ENCODE data around the gene MIER3. TPM values are rescaled to one million over a fixed set of nuclear protein-coding genes. Genes with fewer than 3 reads are reported as not detected.
A peak's percentile ranks its signal among the peaks of the same experiment; 100 is the strongest.

Gene MIER3
- total RNA-seq, 1 donor from 2014 or later, result 22.2 TPM

DNA sequence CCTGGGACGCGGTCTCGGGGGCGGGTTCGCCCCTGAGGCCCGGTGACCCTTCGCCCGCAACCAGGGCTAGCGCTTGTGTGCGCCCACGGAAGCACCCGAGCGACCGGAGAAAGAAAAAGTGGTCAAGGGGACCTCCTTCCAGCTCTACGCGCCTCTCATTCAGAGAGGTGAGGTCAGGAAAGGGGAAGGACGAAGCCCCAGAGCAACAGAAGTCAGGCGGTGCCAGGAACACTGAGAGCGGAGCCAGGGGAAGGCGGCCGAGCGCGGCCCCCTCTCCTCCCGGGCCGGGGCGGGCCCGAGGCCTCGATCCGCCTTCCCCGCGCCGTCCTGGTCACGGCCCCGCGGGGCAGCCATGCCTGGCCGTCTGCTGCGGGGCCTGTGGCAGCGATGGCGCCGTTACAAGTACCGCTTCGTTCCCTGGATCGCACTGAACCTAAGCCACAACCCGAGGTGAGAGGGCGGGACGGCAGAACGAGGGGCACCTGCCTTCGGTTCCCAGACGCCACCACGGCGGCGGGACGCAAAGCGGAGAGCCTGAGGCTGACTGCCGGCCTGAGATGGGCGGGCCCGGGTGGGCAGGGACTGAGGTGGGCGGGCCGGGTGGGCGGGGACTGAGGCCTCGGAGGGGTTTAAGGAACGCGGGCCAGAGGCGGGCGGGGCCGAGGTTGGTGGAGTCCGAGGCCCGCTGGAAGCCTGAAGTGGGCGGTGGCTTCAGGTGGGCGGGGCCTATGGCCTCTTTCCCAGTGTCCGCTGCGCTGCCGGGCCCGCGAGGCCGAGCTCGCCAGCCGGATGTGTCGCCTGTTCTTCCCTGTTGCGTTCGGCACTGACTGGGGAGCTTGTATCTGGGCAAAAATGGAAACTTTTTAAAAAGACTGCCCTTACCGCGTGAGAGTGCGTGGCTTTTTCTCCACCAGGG lies 42.4 kb downstream of the MIER3 start, which contains the start of gene SETD9:
SETD9 (plus strand) TSS at position 303 of the 916 bp plus-strand sequence; CDS start at position 353, 50 bp downstream.
- Mint-ChIP-seq H3K4me3 (peak within 1 kb of the TSS; percentile 96), H3K27ac (peak within 1 kb of the TSS; percentile 96)
- POLR2A ChIA-PET, result interaction anchor here (0.6 to 3.1 kb wide), 21 partner anchors 8 to 1599 kb away, joined by 3 to 43 read pairs (median 3); partner anchors contain the start of genes GPBP1, IL6ST and PLK2

DNA sequence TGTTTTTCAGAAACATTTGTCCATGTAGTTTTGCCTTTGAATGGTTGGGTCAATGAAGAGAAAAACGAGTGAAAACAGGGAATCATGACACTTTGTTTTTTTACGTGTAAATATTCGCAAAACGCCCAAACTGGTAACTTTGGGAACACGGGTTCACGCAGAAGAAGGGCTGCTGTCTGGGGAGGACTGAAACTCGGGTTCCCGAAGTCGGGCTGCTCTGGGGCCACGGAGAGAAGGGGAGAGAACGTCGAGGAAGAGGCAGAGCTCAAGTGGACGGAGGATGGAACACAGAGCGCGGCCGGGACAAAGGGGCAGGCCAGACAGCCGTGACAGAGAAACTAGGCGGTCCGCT lies 43.0 kb downstream of the MIER3 start:
- H3K27me3 Mint-ChIP-seq, result no peaks in the 10 kb centered on the region
- no peak for DNase-seq
- peak overlapping the region; percentile 88 for H3K27ac Mint-ChIP-seq
- TF ChIP-seq, protein P1, sequence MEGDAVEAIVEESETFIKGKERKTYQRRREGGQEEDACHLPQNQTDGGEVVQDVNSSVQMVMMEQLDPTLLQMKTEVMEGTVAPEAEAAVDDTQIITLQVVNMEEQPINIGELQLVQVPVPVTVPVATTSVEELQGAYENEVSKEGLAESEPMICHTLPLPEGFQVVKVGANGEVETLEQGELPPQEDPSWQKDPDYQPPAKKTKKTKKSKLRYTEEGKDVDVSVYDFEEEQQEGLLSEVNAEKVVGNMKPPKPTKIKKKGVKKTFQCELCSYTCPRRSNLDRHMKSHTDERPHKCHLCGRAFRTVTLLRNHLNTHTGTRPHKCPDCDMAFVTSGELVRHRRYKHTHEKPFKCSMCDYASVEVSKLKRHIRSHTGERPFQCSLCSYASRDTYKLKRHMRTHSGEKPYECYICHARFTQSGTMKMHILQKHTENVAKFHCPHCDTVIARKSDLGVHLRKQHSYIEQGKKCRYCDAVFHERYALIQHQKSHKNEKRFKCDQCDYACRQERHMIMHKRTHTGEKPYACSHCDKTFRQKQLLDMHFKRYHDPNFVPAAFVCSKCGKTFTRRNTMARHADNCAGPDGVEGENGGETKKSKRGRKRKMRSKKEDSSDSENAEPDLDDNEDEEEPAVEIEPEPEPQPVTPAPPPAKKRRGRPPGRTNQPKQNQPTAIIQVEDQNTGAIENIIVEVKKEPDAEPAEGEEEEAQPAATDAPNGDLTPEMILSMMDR (IDR thresholded peaks at IDR 0.05), result no peak
- peaks cover 20% of the 10 kb centered on the region for H3K4me1 Mint-ChIP-seq
- H3K36me3 Mint-ChIP-seq (ENCODE audit: low read depth), result peaks cover 10% of the 10 kb centered on the region
- intact Hi-C loops (cut with micrococcal nuclease), result loop anchor here (1.0 to 10.0 kb wide), 8 partner anchors 8 to 1734 kb away; partner anchors contain the start of genes CDC20B, DHX29, MIER3 and MTREX
- peaks cover 4% of the 10 kb centered on the region for H3K9me3 Mint-ChIP-seq
- POLR2A ChIA-PET, result interaction anchor here (0.6 to 3.1 kb wide), 7 partner anchors 21 to 1599 kb away, joined by 3 to 43 read pairs (median 3); partner anchors contain the start of genes GPBP1 and PLK2
- CTCF ChIA-PET, result interaction anchor here (1.3 kb wide), 1 partner anchor 9 kb away, joined by 5 read pairs; no protein-coding TSS in a partner anchor
- H3K4me3 Mint-ChIP-seq, result peak overlapping the region; percentile 96
- peak; percentile 12 for ATAC-seq (ENCODE audit: low read depth)

More for the DNA sequence above, 42.4 kb downstream of the MIER3 start, which contains the start of gene SETD9:
- Mint-ChIP-seq H3K36me3 (ENCODE audit: low read depth) (peaks cover 10% of the 10 kb centered on the region), H3K27me3 (no peaks in the 10 kb centered on the region), H3K9me3 (peaks cover 4% of the 10 kb centered on the region), H3K4me1 (peaks cover 20% of the 10 kb centered on the region)
- ATAC-seq (ENCODE audit: low read depth), result peak; percentile 85
- TF ChIP-seq, protein P1 (IDR thresholded peaks at IDR 0.05), result no peak
- intact Hi-C loops (cut with micrococcal nuclease), result loop anchor here (1.0 to 10.0 kb wide), 11 partner anchors 8 to 1735 kb away; partner anchors contain the start of genes CDC20B, DHX29, MIER3 and MTREX
- CTCF ChIA-PET, result interaction anchor here (1.1 to 1.5 kb wide), 4 partner anchors 9 to 638 kb away, joined by 3 to 5 read pairs (median 3); no protein-coding TSS in a partner anchor
- peak; percentile 93 for DNase-seq

DNA sequence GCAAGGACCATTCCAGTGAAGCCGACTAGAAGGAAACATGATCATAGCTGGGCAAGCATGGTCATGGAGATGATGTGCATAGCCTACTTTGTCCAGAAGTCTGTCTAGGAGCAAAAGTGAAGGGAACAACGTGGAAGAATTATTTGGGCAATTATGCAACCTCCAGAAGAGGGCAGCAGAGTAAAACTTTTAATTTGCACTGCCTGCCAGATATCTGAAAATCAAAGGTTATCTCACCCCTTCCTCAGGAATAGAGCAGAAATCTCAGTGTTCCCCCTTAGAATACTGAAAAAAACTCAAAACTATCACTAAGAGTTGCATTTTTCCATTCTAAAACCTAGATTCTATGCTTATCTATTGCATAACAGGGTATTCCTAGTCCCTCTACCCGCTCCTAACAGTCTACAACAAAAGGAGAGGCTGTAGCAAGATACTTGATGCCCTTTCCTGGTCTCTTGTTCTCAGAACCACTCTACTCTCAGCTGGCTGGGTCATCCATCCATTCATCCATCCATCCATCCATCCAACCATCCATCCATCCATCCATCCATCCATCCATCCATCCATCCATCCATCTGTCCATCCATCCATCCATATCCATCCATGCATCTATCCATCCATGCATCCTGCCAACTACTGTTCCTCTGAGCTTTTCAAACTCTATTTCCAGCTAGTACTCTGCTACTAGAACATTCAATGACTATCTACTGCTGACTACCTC lies 50.9 kb downstream of the MIER3 start:
- ChIA-PET CTCF (interaction anchor here (0.9 to 5.1 kb wide), 11 partner anchors 8 to 630 kb away, joined by 3 to 65 read pairs (median 5); partner anchors contain the start of gene SETD9), POLR2A (interaction anchor here (0.9 to 2.0 kb wide), 3 partner anchors 9 to 273 kb away, joined by 3 to 6 read pairs (median 3); partner anchors contain the start of genes GPBP1 and SETD9)
- TF ChIP-seq, protein P1 (IDR thresholded peaks at IDR 0.05), result peak; percentile 10
- ATAC-seq (ENCODE audit: low read depth) (peak; percentile 68), DNase-seq (no peak)
- intact Hi-C loops (cut with micrococcal nuclease), result loop anchor here (1.0 to 10.0 kb wide), 9 partner anchors 8 to 1726 kb away; partner anchors contain the start of genes CDC20B, GPBP1, PLK2 and SETD9
- H3K9me3 Mint-ChIP-seq, result no peaks in the 10 kb centered on the region
- no peak overlapping the region for H3K4me3 Mint-ChIP-seq
- no peaks in the 10 kb centered on the region for H3K27me3 Mint-ChIP-seq
- no peak overlapping the region for H3K27ac Mint-ChIP-seq
- peaks cover 12% of the 10 kb centered on the region for H3K36me3 Mint-ChIP-seq (ENCODE audit: low read depth)
- H3K4me1 Mint-ChIP-seq, result no peaks in the 10 kb centered on the region

DNA sequence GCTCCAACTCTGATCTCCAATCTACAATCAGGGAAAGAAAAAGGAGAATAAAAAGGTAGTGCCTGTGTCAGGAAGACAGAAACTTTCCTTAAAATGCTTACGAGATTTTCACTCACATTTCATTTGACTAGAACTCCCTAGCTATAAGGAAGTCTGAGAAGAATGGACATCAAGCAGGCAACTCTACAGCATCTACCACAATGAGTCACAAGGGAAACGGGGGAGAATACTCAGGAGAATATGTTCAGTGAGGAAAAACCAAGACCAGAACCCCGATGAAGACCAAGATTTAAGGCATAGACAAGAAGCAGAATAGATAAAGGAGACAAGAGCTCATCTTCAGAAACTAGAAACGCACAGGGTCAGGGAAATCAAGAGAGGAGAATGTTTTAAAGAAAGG lies 51.5 kb downstream of the MIER3 start:
- Mint-ChIP-seq H3K9me3 (no peaks in the 10 kb centered on the region), H3K27ac (no peak overlapping the region), H3K4me3 (no peak overlapping the region), H3K27me3 (no peaks in the 10 kb centered on the region), H3K4me1 (no peaks in the 10 kb centered on the region), H3K36me3 (ENCODE audit: low read depth) (peaks cover 16% of the 10 kb centered on the region)
- CTCF ChIA-PET, result interaction anchor here (0.7 to 5.1 kb wide), 14 partner anchors 9 to 647 kb away, joined by 3 to 65 read pairs (median 3); partner anchors contain the start of gene SETD9
- TF ChIP-seq, protein P1 (IDR thresholded peaks at IDR 0.05), result no peak
- ATAC-seq (ENCODE audit: low read depth) (peak; percentile 58), DNase-seq (no peak)
- POLR2A ChIA-PET, result interaction anchor here (0.9 to 2.0 kb wide), 2 partner anchors 51 to 273 kb away, joined by 3 to 6 read pairs; partner anchors contain the start of gene GPBP1
- intact Hi-C loops (cut with micrococcal nuclease), result loop anchor here (1.0 to 10.0 kb wide), 4 partner anchors 274 to 1726 kb away; partner anchors contain the start of genes CDC20B and GPBP1

All from activated B cell treated with CpG ODN at 0.5 μM for 24 hours (primary cell).